ENCODE measurements around the gene HECTD4.

GRCh38 chr12:112330706-112331105 is 51.5 kb downstream of the HECTD4 start:
- TF ChIP-seq FOS (IDR thresholded peaks at IDR 0.05; ENCODE audit: extremely low read depth, insufficient read length) (no peak), BRF2 (IDR thresholded peaks at IDR 0.05; ENCODE audit: borderline replicate concordance, insufficient read depth, insufficient read length) (no peak), POLR2AphosphoS5 (IDR thresholded peaks at IDR 0.05; ENCODE audit: control insufficient read depth, insufficient read depth, low read depth, low read length) (no peak)

Measured in K562 (cell line).